PFSK-1 (cell line): Measurements from ENCODE around the gene MC1R.

Source experiments
- FOXP2 ChIP-seq: optimal IDR thresholded peaks from 2 replicates; pipeline ENCODE3; 2011; ENCODE audit warnings: borderline replicate concordance, control low read depth, inconsistent platforms; ENCODE audit not compliant: insufficient read depth; ENCODE audit errors: extremely low read length, extremely low read depth
- POLR2AphosphoS5 ChIP-seq: IDR thresholded peaks from 2 replicates; pipeline ENCODE4 v1.6.1; 2012; ENCODE audit warnings: low read depth, mild to moderate bottlenecking, control low read depth, low read length, moderate library complexity
- TAF1 ChIP-seq: IDR thresholded peaks from 2 replicates; pipeline ENCODE4 v1.6.1; 2012; ENCODE audit warnings: low read length, control low read depth, borderline replicate concordance; ENCODE audit not compliant: insufficient read depth
- TF ChIP-seq, protein P1 (sequence below), 2 experiments: IDR thresholded peaks; 2 replicates each; pipeline versions ENCODE4 v1.6.1 to v1.8.0; 2011 to 2012; ENCODE audit warnings: low read depth in 2 of 2, low read length in 2 of 2, control low read depth in 1 of 2, inconsistent platforms in 1 of 2, mild to moderate bottlenecking in 1 of 2, moderate library complexity in 1 of 2; ENCODE audit not compliant: insufficient read depth in 1 of 2

DNA sequence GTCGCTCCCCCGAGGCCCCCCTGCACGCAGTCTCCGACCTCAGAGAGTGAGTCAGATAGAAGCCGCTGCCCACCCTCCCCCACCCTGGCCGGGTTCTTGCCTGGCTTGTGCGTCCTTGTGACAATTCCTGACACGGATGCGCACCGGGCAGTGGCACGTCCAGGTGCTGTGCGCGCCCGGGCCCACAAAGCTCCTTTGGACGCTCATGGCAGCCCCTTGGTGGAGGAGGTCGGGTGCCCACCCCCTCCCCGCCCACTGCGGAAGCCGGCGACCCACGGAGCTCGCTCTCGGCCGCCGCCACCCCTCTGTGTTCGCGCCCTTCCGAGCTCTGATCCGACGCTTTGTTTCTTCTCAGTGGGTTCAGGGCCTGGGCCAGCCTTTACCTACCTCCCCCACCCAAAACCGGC is 3.8 kb downstream of the MC1R start:
- TF ChIP-seq FOXP2 (no peak), POLR2AphosphoS5 (peak; percentile 19; the same call in 1 of the 2 replicates), TAF1 (no peak)
- TF ChIP-seq, protein P1, sequence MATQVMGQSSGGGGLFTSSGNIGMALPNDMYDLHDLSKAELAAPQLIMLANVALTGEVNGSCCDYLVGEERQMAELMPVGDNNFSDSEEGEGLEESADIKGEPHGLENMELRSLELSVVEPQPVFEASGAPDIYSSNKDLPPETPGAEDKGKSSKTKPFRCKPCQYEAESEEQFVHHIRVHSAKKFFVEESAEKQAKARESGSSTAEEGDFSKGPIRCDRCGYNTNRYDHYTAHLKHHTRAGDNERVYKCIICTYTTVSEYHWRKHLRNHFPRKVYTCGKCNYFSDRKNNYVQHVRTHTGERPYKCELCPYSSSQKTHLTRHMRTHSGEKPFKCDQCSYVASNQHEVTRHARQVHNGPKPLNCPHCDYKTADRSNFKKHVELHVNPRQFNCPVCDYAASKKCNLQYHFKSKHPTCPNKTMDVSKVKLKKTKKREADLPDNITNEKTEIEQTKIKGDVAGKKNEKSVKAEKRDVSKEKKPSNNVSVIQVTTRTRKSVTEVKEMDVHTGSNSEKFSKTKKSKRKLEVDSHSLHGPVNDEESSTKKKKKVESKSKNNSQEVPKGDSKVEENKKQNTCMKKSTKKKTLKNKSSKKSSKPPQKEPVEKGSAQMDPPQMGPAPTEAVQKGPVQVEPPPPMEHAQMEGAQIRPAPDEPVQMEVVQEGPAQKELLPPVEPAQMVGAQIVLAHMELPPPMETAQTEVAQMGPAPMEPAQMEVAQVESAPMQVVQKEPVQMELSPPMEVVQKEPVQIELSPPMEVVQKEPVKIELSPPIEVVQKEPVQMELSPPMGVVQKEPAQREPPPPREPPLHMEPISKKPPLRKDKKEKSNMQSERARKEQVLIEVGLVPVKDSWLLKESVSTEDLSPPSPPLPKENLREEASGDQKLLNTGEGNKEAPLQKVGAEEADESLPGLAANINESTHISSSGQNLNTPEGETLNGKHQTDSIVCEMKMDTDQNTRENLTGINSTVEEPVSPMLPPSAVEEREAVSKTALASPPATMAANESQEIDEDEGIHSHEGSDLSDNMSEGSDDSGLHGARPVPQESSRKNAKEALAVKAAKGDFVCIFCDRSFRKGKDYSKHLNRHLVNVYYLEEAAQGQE (IDR thresholded peaks at IDR 0.05; ENCODE audit: insufficient read depth in 1 of 2, low read depth in 2 of 2, low read length in 2 of 2) = no peak
